Activated CD4-positive, alpha-beta T cell treated with anti-CD3 and anti-CD28 coated beads, Interleukin-10, Interleukin-2, amounts not matched to agents 100 ng/mL and 50 ng/mL, durations not matched to agents 16 hours and 8 hours (primary cell): ENCODE measurements around the gene FAM171A2.
"Not testable (repeated sequence)": the region's sequence is repeated elsewhere in the genome, so short reads cannot be mapped to it uniquely, and the experiment has no call there.

Experiments
- DNase-seq: peaks from one replicate; pipeline ENCODE4 v3.0.0-alpha.2; 2020

FAM171A2 gene

GRCh38 chr17:44363613-44364159 lies at the start of gene FAM171A2:
TSS of gene FAM171A2 (minus strand) at chr17:44363853. CDS start at chr17:44363714, 139 bp downstream.
- DNase-seq = peak; percentile 64

- no peak for DNase-seq
Observed at GRCh38 chr17:44409309-44410028, 45.8 kb upstream of the FAM171A2 start.

- DNase-seq = no peak
Observed at GRCh38 chr17:44408786-44409185, 45.1 kb upstream of the FAM171A2 start.

GRCh38 chr17:44402564-44403172 lies 39.0 kb upstream of the FAM171A2 start:
- peak; percentile 82 for DNase-seq

- peak; percentile 15 for DNase-seq
Observed at GRCh38 chr17:44400226-44400847, 36.7 kb upstream of the FAM171A2 start.

- DNase-seq = no peak
Observed at GRCh38 chr17:44398692-44399691, 35.3 kb upstream of the FAM171A2 start.

- no peak for DNase-seq
Observed at GRCh38 chr17:44397479-44398440, 34.1 kb upstream of the FAM171A2 start.

GRCh38 chr17:44396946-44397345 lies 33.3 kb upstream of the FAM171A2 start:
- no peak for DNase-seq

GRCh38 chr17:44394833-44395232 lies 31.2 kb upstream of the FAM171A2 start:
- DNase-seq = no peak

GRCh38 chr17:44394112-44394511 lies 30.5 kb upstream of the FAM171A2 start:
- DNase-seq = not testable (repeated sequence)

- DNase-seq = no peak
Observed at GRCh38 chr17:44390250-44390870, 26.7 kb upstream of the FAM171A2 start.

GRCh38 chr17:44389723-44390202 lies 26.1 kb upstream of the FAM171A2 start:
- no peak for DNase-seq

GRCh38 chr17:44389281-44389680 lies 25.6 kb upstream of the FAM171A2 start, which contains the start of gene ITGA2B:
TSS of gene ITGA2B (minus strand) at chr17:44389649. CDS start at chr17:44389473, 176 bp downstream.
- no peak for DNase-seq

GRCh38 chr17:44387804-44388203 lies 24.2 kb upstream of the FAM171A2 start:
- no peak for DNase-seq

- DNase-seq = no peak
Observed at GRCh38 chr17:44386182-44386525, 22.5 kb upstream of the FAM171A2 start.

- peak; percentile 88 for DNase-seq
Observed at GRCh38 chr17:44385287-44386181, 21.9 kb upstream of the FAM171A2 start.

- DNase-seq = no peak
Observed at GRCh38 chr17:44384823-44385286, 21.2 kb upstream of the FAM171A2 start.

GRCh38 chr17:44384281-44384822 lies 20.7 kb upstream of the FAM171A2 start:
- no peak for DNase-seq

GRCh38 chr17:44383861-44384260 lies 20.2 kb upstream of the FAM171A2 start:
- no peak for DNase-seq
